Measurements from ENCODE around the gene RAD54L2.
"Not testable (repeated sequence)": the region's sequence is repeated elsewhere in the genome, so short reads cannot be mapped to it uniquely, and the experiment has no call there.

DNA sequence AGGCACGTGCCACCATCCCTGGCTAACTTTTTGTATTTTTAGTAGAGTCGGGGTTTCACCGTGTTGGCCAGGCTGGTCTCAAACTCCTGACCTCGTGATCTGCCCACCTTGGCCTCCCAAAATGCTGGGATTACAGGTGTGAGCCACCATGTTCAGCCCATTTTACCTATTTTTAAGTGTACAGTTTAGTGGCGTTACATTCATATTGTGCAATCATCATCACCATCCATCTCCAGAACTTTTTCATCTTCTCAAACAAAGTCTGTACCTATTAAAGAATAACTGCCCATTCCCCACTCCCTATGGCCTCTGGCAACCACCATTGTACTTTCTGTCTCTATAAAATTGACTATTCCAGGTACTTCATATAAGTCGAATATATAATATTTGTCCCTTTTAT lies 13.6 kb upstream of the RAD54L2 start:
- TF ChIP-seq EZH2phosphoT487 (IDR thresholded peaks at IDR 0.05; ENCODE audit: low read depth, severe bottlenecking, unreplicated experiment); EZH2 (IDR thresholded peaks at IDR 0.05; ENCODE audit: borderline replicate concordance): not testable (repeated sequence)
- TF ChIP-seq, protein P1, sequence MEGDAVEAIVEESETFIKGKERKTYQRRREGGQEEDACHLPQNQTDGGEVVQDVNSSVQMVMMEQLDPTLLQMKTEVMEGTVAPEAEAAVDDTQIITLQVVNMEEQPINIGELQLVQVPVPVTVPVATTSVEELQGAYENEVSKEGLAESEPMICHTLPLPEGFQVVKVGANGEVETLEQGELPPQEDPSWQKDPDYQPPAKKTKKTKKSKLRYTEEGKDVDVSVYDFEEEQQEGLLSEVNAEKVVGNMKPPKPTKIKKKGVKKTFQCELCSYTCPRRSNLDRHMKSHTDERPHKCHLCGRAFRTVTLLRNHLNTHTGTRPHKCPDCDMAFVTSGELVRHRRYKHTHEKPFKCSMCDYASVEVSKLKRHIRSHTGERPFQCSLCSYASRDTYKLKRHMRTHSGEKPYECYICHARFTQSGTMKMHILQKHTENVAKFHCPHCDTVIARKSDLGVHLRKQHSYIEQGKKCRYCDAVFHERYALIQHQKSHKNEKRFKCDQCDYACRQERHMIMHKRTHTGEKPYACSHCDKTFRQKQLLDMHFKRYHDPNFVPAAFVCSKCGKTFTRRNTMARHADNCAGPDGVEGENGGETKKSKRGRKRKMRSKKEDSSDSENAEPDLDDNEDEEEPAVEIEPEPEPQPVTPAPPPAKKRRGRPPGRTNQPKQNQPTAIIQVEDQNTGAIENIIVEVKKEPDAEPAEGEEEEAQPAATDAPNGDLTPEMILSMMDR (IDR thresholded peaks at IDR 0.05; ENCODE audit: poor library complexity), result not testable (repeated sequence)
